Astrocyte of the cerebellum (primary cell): ENCODE data around the gene ZFP36L2.
A peak's percentile ranks its signal among the peaks of the same experiment; 100 is the strongest.
"Not testable (repeated sequence)": the region's sequence is repeated elsewhere in the genome, so short reads cannot be mapped to it uniquely, and the experiment has no call there.

ENCODE experiments used
- DNase-seq: peaks from one replicate; pipeline ENCODE4 v3.0.0-alpha.2; 2011; ENCODE audit warnings: low read depth
- H3K4me3 ChIP-seq: 2 replicates; pipeline ENCODE4 v1.5.1; 2011; ENCODE audit warnings: mild to moderate bottlenecking, low read depth, low read length, moderate library complexity
- CTCF ChIP-seq: IDR thresholded peaks from 2 replicates; pipeline ENCODE4 v1.5.1; 2012; ENCODE audit warnings: low read length, low read depth, moderate library complexity, mild to moderate bottlenecking; ENCODE audit errors: missing control alignments
- in situ Hi-C: cut with HindIII; loops from 2 replicates; pipeline ENCODE4 v1.10.0; 2017; ENCODE audit warnings: low sequenced_read_pairs

Gene ZFP36L2

GRCh38 chr2:43193652-43194120, 32.7 kb downstream of the ZFP36L2 start:
- no peak overlapping the region for H3K4me3 ChIP-seq
- TF ChIP-seq CTCF: no peak
- no peak for DNase-seq
- in situ Hi-C loops: no loop called here

GRCh38 chr2:43192744-43193651, 33.4 kb downstream of the ZFP36L2 start:
- TF ChIP-seq CTCF: no peak
- DNase-seq: no peak
- in situ Hi-C loops: no loop called here
- H3K4me3 ChIP-seq: no peak overlapping the region

- in situ Hi-C loops: no loop called here
- no peak for DNase-seq
- peak; percentile 30 for TF ChIP-seq CTCF
- H3K4me3 ChIP-seq: no peak overlapping the region
Observed at GRCh38 chr2:43191947-43192516, 34.4 kb downstream of the ZFP36L2 start.

GRCh38 chr2:43190311-43191052, 35.9 kb downstream of the ZFP36L2 start:
- no peak overlapping the region for H3K4me3 ChIP-seq
- TF ChIP-seq CTCF: no peak
- no peak for DNase-seq
- in situ Hi-C loops: no loop called here

- in situ Hi-C loops: loop anchor here (5.0 to 10.0 kb wide), 2 partner anchors 32 to 65 kb away; no protein-coding TSS in a partner anchor
- not testable (repeated sequence) for DNase-seq, H3K4me3 ChIP-seq
Observed at GRCh38 chr2:43189861-43190260, 36.5 kb downstream of the ZFP36L2 start.

- TF ChIP-seq CTCF: no peak
- no peak overlapping the region for H3K4me3 ChIP-seq
- in situ Hi-C loops: loop anchor here (5.0 to 10.0 kb wide), 2 partner anchors 34 to 64 kb away; no protein-coding TSS in a partner anchor
- DNase-seq: no peak
Observed at GRCh38 chr2:43188561-43189386, 37.6 kb downstream of the ZFP36L2 start.
